Measurements from ENCODE around the gene TNFRSF6B.

TNFRSF6B gene

GRCh38 chr20:63703976-63704748, 7.7 kb downstream of the TNFRSF6B start:
- Histone ChIP-seq H3K9ac (ENCODE audit: low read length) (no peak overlapping the region), H3K4me1 (ENCODE audit: control insufficient read depth, insufficient read depth, low read length) (peaks cover 19% of the 10 kb centered on the region), H3K36me3 (ENCODE audit: control insufficient read depth, insufficient read depth, low read length) (peaks cover 6% of the 10 kb centered on the region)

GRCh38 chr20:63704749-63705117, 8.3 kb downstream of the TNFRSF6B start:
- H3K36me3 ChIP-seq (ENCODE audit: control insufficient read depth, insufficient read depth, low read length), result peaks cover 6% of the 10 kb centered on the region
- no peak overlapping the region for H3K4me3 ChIP-seq (ENCODE audit: low read length)
- H3K4me1 ChIP-seq (ENCODE audit: control insufficient read depth, insufficient read depth, low read length), result peaks cover 16% of the 10 kb centered on the region
- no peaks in the 10 kb centered on the region for H3K9me3 ChIP-seq (ENCODE audit: control insufficient read depth, low read length)
- no peaks in the 10 kb centered on the region for H3K27me3 ChIP-seq (ENCODE audit: control insufficient read depth, insufficient read depth, low read length)
- H3K9ac ChIP-seq (ENCODE audit: low read length), result no peak overlapping the region

More at GRCh38 chr20:63703976-63704748, 7.7 kb downstream of the TNFRSF6B start:
- H3K9me3 ChIP-seq (ENCODE audit: control insufficient read depth, low read length), result no peaks in the 10 kb centered on the region
- no peaks in the 10 kb centered on the region for H3K27me3 ChIP-seq (ENCODE audit: control insufficient read depth, insufficient read depth, low read length)
- no peak overlapping the region for H3K4me3 ChIP-seq (ENCODE audit: low read length)

GRCh38 chr20:63705232-63706026, 9.0 kb downstream of the TNFRSF6B start:
- peaks cover 6% of the 10 kb centered on the region for H3K36me3 ChIP-seq (ENCODE audit: control insufficient read depth, insufficient read depth, low read length)

GRCh38 chr20:63706027-63706695, 9.7 kb downstream of the TNFRSF6B start:
- peak overlapping the region; percentile 80 for H3K9ac ChIP-seq (ENCODE audit: low read length)
- peaks cover 16% of the 10 kb centered on the region for H3K4me1 ChIP-seq (ENCODE audit: control insufficient read depth, insufficient read depth, low read length)
- no peaks in the 10 kb centered on the region for H3K27me3 ChIP-seq (ENCODE audit: control insufficient read depth, insufficient read depth, low read length)
- H3K36me3 ChIP-seq (ENCODE audit: control insufficient read depth, insufficient read depth, low read length), result peaks cover 6% of the 10 kb centered on the region
- H3K4me3 ChIP-seq (ENCODE audit: low read length), result no peak overlapping the region
- no peaks in the 10 kb centered on the region for H3K9me3 ChIP-seq (ENCODE audit: control insufficient read depth, low read length)

More at GRCh38 chr20:63705232-63706026, 9.0 kb downstream of the TNFRSF6B start:
- no peak overlapping the region for H3K4me3 ChIP-seq (ENCODE audit: low read length)
- no peaks in the 10 kb centered on the region for H3K9me3 ChIP-seq (ENCODE audit: control insufficient read depth, low read length)
- H3K9ac ChIP-seq (ENCODE audit: low read length), result no peak overlapping the region
- peaks cover 16% of the 10 kb centered on the region for H3K4me1 ChIP-seq (ENCODE audit: control insufficient read depth, insufficient read depth, low read length)
- H3K27me3 ChIP-seq (ENCODE audit: control insufficient read depth, insufficient read depth, low read length), result no peaks in the 10 kb centered on the region

GRCh38 chr20:63706852-63707557, 10.6 kb downstream of the TNFRSF6B start:
- Histone ChIP-seq H3K9me3 (ENCODE audit: control insufficient read depth, low read length) (no peaks in the 10 kb centered on the region), H3K4me3 (ENCODE audit: low read length) (no peak overlapping the region), H3K27me3 (ENCODE audit: control insufficient read depth, insufficient read depth, low read length) (no peaks in the 10 kb centered on the region), H3K36me3 (ENCODE audit: control insufficient read depth, insufficient read depth, low read length) (peaks cover 6% of the 10 kb centered on the region), H3K4me1 (ENCODE audit: control insufficient read depth, insufficient read depth, low read length) (peaks cover 16% of the 10 kb centered on the region), H3K9ac (ENCODE audit: low read length) (peak overlapping the region; percentile 80)

GRCh38 chr20:63707558-63708300, 11.3 kb downstream of the TNFRSF6B start, which contains the start of the genes ARFRP1 and ZGPAT:
TSS of gene ARFRP1 (minus strand) at chr20:63707976. CDS start at chr20:63707091, 885 bp downstream.
TSS of gene ZGPAT (plus strand) at chr20:63708039. CDS start at chr20:63708581, 542 bp downstream.
- Histone ChIP-seq H3K9me3 (ENCODE audit: control insufficient read depth, low read length) (no peaks in the 10 kb centered on the region), H3K36me3 (ENCODE audit: control insufficient read depth, insufficient read depth, low read length) (peaks cover 6% of the 10 kb centered on the region), H3K27me3 (ENCODE audit: control insufficient read depth, insufficient read depth, low read length) (no peaks in the 10 kb centered on the region), H3K4me3 (ENCODE audit: low read length) (peak within 1 kb of the TSS; percentile 71), H3K9ac (ENCODE audit: low read length) (peak within 1 kb of the TSS; percentile 80), H3K4me1 (ENCODE audit: control insufficient read depth, insufficient read depth, low read length) (peaks cover 16% of the 10 kb centered on the region)

GRCh38 chr20:63708301-63709148, 12.1 kb downstream of the TNFRSF6B start:
- Histone ChIP-seq H3K9me3 (ENCODE audit: control insufficient read depth, low read length) (no peaks in the 10 kb centered on the region), H3K4me3 (ENCODE audit: low read length) (peak overlapping the region; percentile 71), H3K27me3 (ENCODE audit: control insufficient read depth, insufficient read depth, low read length) (no peaks in the 10 kb centered on the region), H3K9ac (ENCODE audit: low read length) (peak overlapping the region; percentile 80), H3K36me3 (ENCODE audit: control insufficient read depth, insufficient read depth, low read length) (peaks cover 6% of the 10 kb centered on the region), H3K4me1 (ENCODE audit: control insufficient read depth, insufficient read depth, low read length) (peaks cover 16% of the 10 kb centered on the region)

- Histone ChIP-seq H3K9me3 (ENCODE audit: control insufficient read depth, low read length) (no peaks in the 10 kb centered on the region), H3K27me3 (ENCODE audit: control insufficient read depth, insufficient read depth, low read length) (no peaks in the 10 kb centered on the region), H3K4me3 (ENCODE audit: low read length) (no peak overlapping the region), H3K9ac (ENCODE audit: low read length) (peak overlapping the region; percentile 80), H3K36me3 (ENCODE audit: control insufficient read depth, insufficient read depth, low read length) (peaks cover 5% of the 10 kb centered on the region), H3K4me1 (ENCODE audit: control insufficient read depth, insufficient read depth, low read length) (peaks cover 16% of the 10 kb centered on the region)
These were observed 12.7 kb downstream of the TNFRSF6B start for GRCh38 chr20:63709149-63709527.

GRCh38 chr20:63711085-63711645, 14.7 kb downstream of the TNFRSF6B start:
- Histone ChIP-seq H3K4me3 (ENCODE audit: low read length) (no peak overlapping the region), H3K9ac (ENCODE audit: low read length) (no peak overlapping the region), H3K27me3 (ENCODE audit: control insufficient read depth, insufficient read depth, low read length) (no peaks in the 10 kb centered on the region), H3K4me1 (ENCODE audit: control insufficient read depth, insufficient read depth, low read length) (peaks cover 16% of the 10 kb centered on the region), H3K9me3 (ENCODE audit: control insufficient read depth, low read length) (no peaks in the 10 kb centered on the region), H3K36me3 (ENCODE audit: control insufficient read depth, insufficient read depth, low read length) (no peaks in the 10 kb centered on the region)

- Histone ChIP-seq H3K27me3 (ENCODE audit: control insufficient read depth, insufficient read depth, low read length) (no peaks in the 10 kb centered on the region), H3K9me3 (ENCODE audit: control insufficient read depth, low read length) (no peaks in the 10 kb centered on the region)
These were observed 15.7 kb downstream of the TNFRSF6B start for GRCh38 chr20:63712191-63712590.

More at GRCh38 chr20:63712191-63712590, 15.7 kb downstream of the TNFRSF6B start:
- peaks cover 8% of the 10 kb centered on the region for H3K4me1 ChIP-seq (ENCODE audit: control insufficient read depth, insufficient read depth, low read length)
- no peak overlapping the region for H3K4me3 ChIP-seq (ENCODE audit: low read length)
- H3K36me3 ChIP-seq (ENCODE audit: control insufficient read depth, insufficient read depth, low read length), result no peaks in the 10 kb centered on the region
- no peak overlapping the region for H3K9ac ChIP-seq (ENCODE audit: low read length)
